Measurements from ENCODE around the gene PINLYP.
A peak's percentile ranks its signal among the peaks of the same experiment; 100 is the strongest.

PINLYP gene

GRCh38 chr19:43618921-43619261 lies 43.3 kb downstream of the PINLYP start:
- Histone ChIP-seq H3K9me3 (ENCODE audit: control insufficient read depth in 2 of 2, low read length in 2 of 2) (no peaks in the 10 kb centered on the region), H3K27me3 (ENCODE audit: control insufficient read depth in 2 of 2, insufficient read depth in 2 of 2, low read length in 2 of 2) (no peaks in the 10 kb centered on the region), H3K36me3 (ENCODE audit: control insufficient read depth in 2 of 2, insufficient read depth in 2 of 2, low read length in 2 of 2) (peaks cover 0 to 3% of the 10 kb centered on the region in 2 donors), H3K4me3 (ENCODE audit: low read length in 2 of 2) (peak overlapping the region; percentile 91 to 94), H3K27ac (ENCODE audit: low read depth in 2 of 2, low read length in 2 of 2) (peak overlapping the region; percentile 86 to 96), H3K9ac (ENCODE audit: low read depth in 1 of 2, low read length in 2 of 2) (peak overlapping the region; percentile 86 to 87), H3K4me1 (ENCODE audit: control insufficient read depth in 2 of 2, insufficient read depth in 2 of 2, low read length in 2 of 2) (peaks cover 8 to 12% of the 10 kb centered on the region in 2 donors)

GRCh38 chr19:43619262-43620060 lies 43.9 kb downstream of the PINLYP start, which contains the start of gene ZNF428:
TSS of gene ZNF428 (minus strand) at chr19:43619629. CDS start at chr19:43614304, 5,325 bp downstream.
- Histone ChIP-seq H3K4me1 (ENCODE audit: control insufficient read depth in 2 of 2, insufficient read depth in 2 of 2, low read length in 2 of 2) (peaks cover 8 to 12% of the 10 kb centered on the region in 2 donors), H3K4me3 (ENCODE audit: low read length in 2 of 2) (peak within 1 kb of the TSS; percentile 91 to 94), H3K27me3 (ENCODE audit: control insufficient read depth in 2 of 2, insufficient read depth in 2 of 2, low read length in 2 of 2) (no peaks in the 10 kb centered on the region), H3K9ac (ENCODE audit: low read depth in 1 of 2, low read length in 2 of 2) (peak within 1 kb of the TSS; percentile 86 to 87), H3K27ac (ENCODE audit: low read depth in 2 of 2, low read length in 2 of 2) (peak within 1 kb of the TSS; percentile 86 to 96), H3K9me3 (ENCODE audit: control insufficient read depth in 2 of 2, low read length in 2 of 2) (no peaks in the 10 kb centered on the region), H3K36me3 (ENCODE audit: control insufficient read depth in 2 of 2, insufficient read depth in 2 of 2, low read length in 2 of 2) (no peaks in the 10 kb centered on the region)

- Histone ChIP-seq H3K9ac (ENCODE audit: low read depth in 1 of 2, low read length in 2 of 2) (peak overlapping the region; percentile 86 to 87), H3K4me3 (ENCODE audit: low read length in 2 of 2) (peak overlapping the region; percentile 91 to 94), H3K4me1 (ENCODE audit: control insufficient read depth in 2 of 2, insufficient read depth in 2 of 2, low read length in 2 of 2) (peaks cover 10 to 12% of the 10 kb centered on the region in 2 donors), H3K27ac (ENCODE audit: low read depth in 2 of 2, low read length in 2 of 2) (peak overlapping the region; percentile 86 to 96), H3K36me3 (ENCODE audit: control insufficient read depth in 2 of 2, insufficient read depth in 2 of 2, low read length in 2 of 2) (no peaks in the 10 kb centered on the region), H3K9me3 (ENCODE audit: control insufficient read depth in 2 of 2, low read length in 2 of 2) (no peaks in the 10 kb centered on the region), H3K27me3 (ENCODE audit: control insufficient read depth in 2 of 2, insufficient read depth in 2 of 2, low read length in 2 of 2) (no peaks in the 10 kb centered on the region)
Measured at GRCh38 chr19:43620061-43621001, 44.7 kb downstream of the PINLYP start.

- no peak overlapping the region for H3K4me3 ChIP-seq (ENCODE audit: low read length in 2 of 2)
- H3K27ac ChIP-seq (ENCODE audit: low read depth in 2 of 2, low read length in 2 of 2): no peak overlapping the region
- H3K27me3 ChIP-seq (ENCODE audit: control insufficient read depth in 2 of 2, insufficient read depth in 2 of 2, low read length in 2 of 2): no peaks in the 10 kb centered on the region
- H3K9me3 ChIP-seq (ENCODE audit: control insufficient read depth in 2 of 2, low read length in 2 of 2): no peaks in the 10 kb centered on the region
- H3K9ac ChIP-seq (ENCODE audit: low read depth in 1 of 2, low read length in 2 of 2): no peak overlapping the region
- no peaks in the 10 kb centered on the region for H3K36me3 ChIP-seq (ENCODE audit: control insufficient read depth in 2 of 2, insufficient read depth in 2 of 2, low read length in 2 of 2)
- peaks cover 10 to 12% of the 10 kb centered on the region in 2 donors for H3K4me1 ChIP-seq (ENCODE audit: control insufficient read depth in 2 of 2, insufficient read depth in 2 of 2, low read length in 2 of 2)
Measured at GRCh38 chr19:43622070-43622469, 46.5 kb downstream of the PINLYP start.

- H3K4me1 ChIP-seq (ENCODE audit: control insufficient read depth in 2 of 2, insufficient read depth in 2 of 2, low read length in 2 of 2): peaks cover 10 to 12% of the 10 kb centered on the region in 2 donors
- H3K4me3 ChIP-seq (ENCODE audit: low read length in 2 of 2): no peak overlapping the region
- H3K27ac ChIP-seq (ENCODE audit: low read depth in 2 of 2, low read length in 2 of 2): no peak overlapping the region
- H3K9ac ChIP-seq (ENCODE audit: low read depth in 1 of 2, low read length in 2 of 2): no peak overlapping the region
- H3K9me3 ChIP-seq (ENCODE audit: control insufficient read depth in 2 of 2, low read length in 2 of 2): no peaks in the 10 kb centered on the region
- H3K36me3 ChIP-seq (ENCODE audit: control insufficient read depth in 2 of 2, insufficient read depth in 2 of 2, low read length in 2 of 2): no peaks in the 10 kb centered on the region
- H3K27me3 ChIP-seq (ENCODE audit: control insufficient read depth in 2 of 2, insufficient read depth in 2 of 2, low read length in 2 of 2): no peaks in the 10 kb centered on the region
Measured at GRCh38 chr19:43622956-43623355, 47.4 kb downstream of the PINLYP start.

GRCh38 chr19:43623889-43624670 lies 48.5 kb downstream of the PINLYP start:
- no peak overlapping the region for H3K4me3 ChIP-seq (ENCODE audit: low read length in 2 of 2)
- no peaks in the 10 kb centered on the region for H3K36me3 ChIP-seq (ENCODE audit: control insufficient read depth in 2 of 2, insufficient read depth in 2 of 2, low read length in 2 of 2)
- H3K9me3 ChIP-seq (ENCODE audit: control insufficient read depth in 2 of 2, low read length in 2 of 2): no peaks in the 10 kb centered on the region
- no peak overlapping the region for H3K27ac ChIP-seq (ENCODE audit: low read depth in 2 of 2, low read length in 2 of 2)
- no peaks in the 10 kb centered on the region for H3K27me3 ChIP-seq (ENCODE audit: control insufficient read depth in 2 of 2, insufficient read depth in 2 of 2, low read length in 2 of 2)
- H3K9ac ChIP-seq (ENCODE audit: low read depth in 1 of 2, low read length in 2 of 2): no peak overlapping the region
- H3K4me1 ChIP-seq (ENCODE audit: control insufficient read depth in 2 of 2, insufficient read depth in 2 of 2, low read length in 2 of 2): peaks cover 3 to 6% of the 10 kb centered on the region in 2 donors

GRCh38 chr19:43624933-43625332 lies 49.3 kb downstream of the PINLYP start:
- H3K9me3 ChIP-seq (ENCODE audit: control insufficient read depth in 2 of 2, low read length in 2 of 2): no peaks in the 10 kb centered on the region
- no peak overlapping the region for H3K4me3 ChIP-seq (ENCODE audit: low read length in 2 of 2)
- no peak overlapping the region for H3K9ac ChIP-seq (ENCODE audit: low read depth in 1 of 2, low read length in 2 of 2)
- H3K27me3 ChIP-seq (ENCODE audit: control insufficient read depth in 2 of 2, insufficient read depth in 2 of 2, low read length in 2 of 2): no peaks in the 10 kb centered on the region
- H3K27ac ChIP-seq (ENCODE audit: low read depth in 2 of 2, low read length in 2 of 2): no peak overlapping the region
- H3K36me3 ChIP-seq (ENCODE audit: control insufficient read depth in 2 of 2, insufficient read depth in 2 of 2, low read length in 2 of 2): no peaks in the 10 kb centered on the region
- H3K4me1 ChIP-seq (ENCODE audit: control insufficient read depth in 2 of 2, insufficient read depth in 2 of 2, low read length in 2 of 2): peaks cover 3 to 5% of the 10 kb centered on the region in 2 donors

GRCh38 chr19:43625918-43626579 lies 50.4 kb downstream of the PINLYP start:
- Histone ChIP-seq H3K4me1 (ENCODE audit: control insufficient read depth in 2 of 2, insufficient read depth in 2 of 2, low read length in 2 of 2) (peaks cover 0 to 3% of the 10 kb centered on the region in 2 donors), H3K4me3 (ENCODE audit: low read length in 2 of 2) (no peak overlapping the region), H3K36me3 (ENCODE audit: control insufficient read depth in 2 of 2, insufficient read depth in 2 of 2, low read length in 2 of 2) (no peaks in the 10 kb centered on the region), H3K27me3 (ENCODE audit: control insufficient read depth in 2 of 2, insufficient read depth in 2 of 2, low read length in 2 of 2) (no peaks in the 10 kb centered on the region), H3K9ac (ENCODE audit: low read depth in 1 of 2, low read length in 2 of 2) (no peak overlapping the region), H3K27ac (ENCODE audit: low read depth in 2 of 2, low read length in 2 of 2) (no peak overlapping the region), H3K9me3 (ENCODE audit: control insufficient read depth in 2 of 2, low read length in 2 of 2) (no peaks in the 10 kb centered on the region)

- Histone ChIP-seq H3K36me3 (ENCODE audit: control insufficient read depth in 2 of 2, insufficient read depth in 2 of 2, low read length in 2 of 2) (no peaks in the 10 kb centered on the region), H3K27me3 (ENCODE audit: control insufficient read depth in 2 of 2, insufficient read depth in 2 of 2, low read length in 2 of 2) (no peaks in the 10 kb centered on the region), H3K9me3 (ENCODE audit: control insufficient read depth in 2 of 2, low read length in 2 of 2) (no peaks in the 10 kb centered on the region), H3K27ac (ENCODE audit: low read depth in 2 of 2, low read length in 2 of 2) (no peak overlapping the region), H3K4me3 (ENCODE audit: low read length in 2 of 2) (no peak overlapping the region), H3K9ac (ENCODE audit: low read depth in 1 of 2, low read length in 2 of 2) (no peak overlapping the region), H3K4me1 (ENCODE audit: control insufficient read depth in 2 of 2, insufficient read depth in 2 of 2, low read length in 2 of 2) (peaks cover 0 to 3% of the 10 kb centered on the region in 2 donors)
Measured at GRCh38 chr19:43626838-43627237, 51.2 kb downstream of the PINLYP start.

Measured in mucosa of rectum (tissue), 2 donors.